ENCODE measurements around the gene N4BP2.

N4BP2 gene

DNA sequence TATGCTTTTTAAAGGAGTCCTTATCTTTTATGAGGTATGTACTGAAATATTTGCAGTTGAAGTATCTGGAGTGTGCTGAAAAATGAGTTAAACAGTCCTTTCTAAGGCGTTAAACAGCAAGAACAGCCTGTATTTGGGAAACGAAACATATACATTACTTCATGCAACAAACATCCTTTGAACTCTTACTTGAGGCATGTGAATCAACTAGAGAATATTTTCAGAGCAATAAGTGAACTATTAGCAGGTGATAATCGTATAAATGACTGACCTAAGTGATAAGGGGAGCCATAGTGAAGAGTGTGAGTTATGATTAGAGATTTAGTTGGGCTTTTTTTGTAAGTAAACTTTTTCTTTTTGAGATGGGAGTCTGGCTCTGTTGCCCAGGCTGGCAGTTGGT is 94.3 kb downstream of the N4BP2 start:
- no peak overlapping the region for H3K4me3 ChIP-seq (replicated peaks; ENCODE audit: low read depth, low read length)
- DNase-seq (ENCODE audit: extremely low read depth, low read depth) = no peak
- TF ChIP-seq, protein P1, sequence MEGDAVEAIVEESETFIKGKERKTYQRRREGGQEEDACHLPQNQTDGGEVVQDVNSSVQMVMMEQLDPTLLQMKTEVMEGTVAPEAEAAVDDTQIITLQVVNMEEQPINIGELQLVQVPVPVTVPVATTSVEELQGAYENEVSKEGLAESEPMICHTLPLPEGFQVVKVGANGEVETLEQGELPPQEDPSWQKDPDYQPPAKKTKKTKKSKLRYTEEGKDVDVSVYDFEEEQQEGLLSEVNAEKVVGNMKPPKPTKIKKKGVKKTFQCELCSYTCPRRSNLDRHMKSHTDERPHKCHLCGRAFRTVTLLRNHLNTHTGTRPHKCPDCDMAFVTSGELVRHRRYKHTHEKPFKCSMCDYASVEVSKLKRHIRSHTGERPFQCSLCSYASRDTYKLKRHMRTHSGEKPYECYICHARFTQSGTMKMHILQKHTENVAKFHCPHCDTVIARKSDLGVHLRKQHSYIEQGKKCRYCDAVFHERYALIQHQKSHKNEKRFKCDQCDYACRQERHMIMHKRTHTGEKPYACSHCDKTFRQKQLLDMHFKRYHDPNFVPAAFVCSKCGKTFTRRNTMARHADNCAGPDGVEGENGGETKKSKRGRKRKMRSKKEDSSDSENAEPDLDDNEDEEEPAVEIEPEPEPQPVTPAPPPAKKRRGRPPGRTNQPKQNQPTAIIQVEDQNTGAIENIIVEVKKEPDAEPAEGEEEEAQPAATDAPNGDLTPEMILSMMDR (IDR thresholded peaks at IDR 0.05; ENCODE audit: low read depth, low read length, missing control alignments) = no peak

DNA sequence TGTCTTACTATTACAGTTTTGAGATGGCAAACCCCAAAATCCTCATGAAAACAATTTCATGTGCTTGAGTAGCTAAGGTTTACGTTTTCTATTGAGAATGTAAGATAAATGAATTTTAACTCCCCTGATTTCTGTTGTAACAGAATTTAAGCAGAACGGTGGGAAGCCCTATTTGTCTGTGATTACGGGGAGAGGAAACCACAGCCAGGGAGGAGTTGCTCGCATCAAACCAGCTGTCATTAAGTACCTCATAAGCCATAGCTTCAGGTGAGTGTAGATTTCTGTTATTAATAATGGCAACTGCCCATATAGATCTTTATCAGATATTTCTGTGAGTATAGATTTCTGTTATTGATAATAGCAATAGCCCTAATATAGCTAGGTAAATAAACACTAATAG is 96.0 kb downstream of the N4BP2 start:
- no peak overlapping the region for H3K4me3 ChIP-seq (replicated peaks; ENCODE audit: low read depth, low read length)
- DNase-seq (ENCODE audit: extremely low read depth, low read depth) = no peak
- TF ChIP-seq, protein P1 (IDR thresholded peaks at IDR 0.05; ENCODE audit: low read depth, low read length, missing control alignments) = no peak

DNA sequence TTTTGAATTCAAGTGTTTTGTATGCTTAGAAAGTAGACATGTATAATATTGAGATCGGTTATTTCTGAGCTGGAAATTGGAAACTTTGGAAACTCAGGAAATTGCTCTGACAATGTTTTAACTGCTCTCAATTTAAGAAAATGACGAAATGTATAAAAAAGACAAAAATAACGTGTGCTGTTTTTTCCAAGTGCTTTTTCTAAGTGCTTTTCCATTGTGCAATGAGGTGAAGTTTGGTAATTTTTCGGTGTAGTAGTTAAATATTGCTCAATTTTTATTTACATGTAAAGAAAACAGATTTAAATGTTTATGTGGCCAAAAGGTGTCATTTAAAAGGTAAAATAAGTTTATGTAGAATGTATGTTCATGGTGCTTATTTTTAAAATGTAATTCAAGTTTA is 100.8 kb downstream of the N4BP2 start:
- TF ChIP-seq, protein P1 (IDR thresholded peaks at IDR 0.05; ENCODE audit: low read depth, low read length, missing control alignments) = no peak
- no peak overlapping the region for H3K4me3 ChIP-seq (replicated peaks; ENCODE audit: low read depth, low read length)
- no peak for DNase-seq (ENCODE audit: extremely low read depth, low read depth)

DNA sequence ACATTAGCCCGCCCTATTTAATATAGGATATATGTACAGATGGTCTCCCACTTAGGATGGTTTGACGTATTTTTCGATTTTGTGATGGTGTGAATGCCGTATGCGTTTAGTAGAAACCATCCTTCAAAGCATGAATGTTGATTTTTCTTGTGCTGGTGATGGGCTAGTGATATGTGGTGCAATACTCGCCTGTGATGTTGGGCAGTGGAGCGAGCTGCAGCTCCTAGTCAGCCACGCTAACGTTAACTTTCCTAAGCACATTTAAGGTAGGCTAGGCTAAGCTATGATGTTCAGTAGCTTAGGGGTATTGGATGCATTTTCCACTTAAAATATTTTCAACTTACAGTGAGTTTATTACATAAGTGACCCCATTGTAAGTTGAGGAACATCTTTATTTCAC is 103.6 kb downstream of the N4BP2 start:
- TF ChIP-seq, protein P1 (IDR thresholded peaks at IDR 0.05; ENCODE audit: low read depth, low read length, missing control alignments) = no peak
- H3K4me3 ChIP-seq (replicated peaks; ENCODE audit: low read depth, low read length) = no peak overlapping the region
- DNase-seq (ENCODE audit: extremely low read depth, low read depth) = no peak

DNA sequence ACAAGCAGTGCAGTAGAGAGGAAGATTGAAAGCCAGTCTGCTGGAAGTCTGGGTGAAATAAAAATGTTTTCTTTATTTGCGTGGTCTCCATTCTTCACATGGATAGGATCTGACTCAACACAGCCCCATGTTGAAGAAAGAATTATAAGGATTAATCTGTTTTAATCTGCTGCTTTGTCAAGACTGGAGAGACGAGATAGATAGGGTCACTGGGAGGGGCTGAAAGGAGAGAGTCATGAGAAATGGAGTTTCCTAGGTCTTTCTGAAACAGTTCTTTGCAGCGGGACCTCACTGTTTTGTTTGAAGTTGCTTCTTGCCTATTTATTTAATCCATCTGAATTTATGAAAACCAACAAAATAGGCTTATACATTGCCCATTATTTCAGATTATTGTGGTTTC is 107.8 kb downstream of the N4BP2 start:
- TF ChIP-seq, protein P1 (IDR thresholded peaks at IDR 0.05; ENCODE audit: low read depth, low read length, missing control alignments) = no peak
- DNase-seq (ENCODE audit: extremely low read depth, low read depth) = no peak
- no peak overlapping the region for H3K4me3 ChIP-seq (replicated peaks; ENCODE audit: low read depth, low read length)

DNA sequence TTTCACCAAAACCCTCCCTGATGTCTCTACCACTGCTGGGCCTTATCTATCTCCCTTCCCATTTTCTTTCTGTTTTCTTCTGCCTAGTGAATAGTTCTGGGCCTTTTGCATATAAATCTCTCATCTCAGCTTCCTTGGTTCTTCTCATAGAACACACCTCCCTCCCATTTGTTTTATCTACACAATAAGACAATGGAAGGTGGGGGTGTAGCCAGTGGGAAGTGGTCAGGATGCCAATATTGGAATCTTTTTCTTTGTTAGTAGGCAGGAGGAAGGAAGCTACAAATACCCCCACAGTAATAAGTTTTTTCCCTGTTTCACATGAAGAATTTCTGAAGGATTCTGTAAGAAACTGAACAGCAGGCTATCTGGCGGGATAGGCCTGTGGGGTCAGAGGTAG is 109.3 kb downstream of the N4BP2 start:
- no peak overlapping the region for H3K4me3 ChIP-seq (replicated peaks; ENCODE audit: low read depth, low read length)
- DNase-seq (ENCODE audit: extremely low read depth, low read depth) = no peak
- TF ChIP-seq, protein P1 (IDR thresholded peaks at IDR 0.05; ENCODE audit: low read depth, low read length, missing control alignments) = no peak

DNA sequence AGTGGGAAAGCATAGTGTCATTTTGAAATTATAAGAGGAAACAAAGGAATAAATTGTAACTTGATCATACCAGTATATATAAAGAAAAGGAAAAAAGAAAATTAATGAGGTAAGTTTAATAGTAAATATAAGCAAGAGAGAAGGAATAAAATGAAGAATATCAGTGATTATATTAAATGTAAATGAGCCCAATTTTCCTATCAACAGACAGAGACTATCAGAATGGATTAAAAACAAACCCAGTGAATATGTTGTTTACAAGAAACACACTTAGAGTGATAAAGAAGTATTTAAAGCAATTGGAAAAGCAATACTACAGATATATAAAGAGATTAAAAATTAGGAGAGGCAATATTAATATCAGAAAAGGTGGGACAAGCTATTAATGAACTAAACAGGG is 111.4 kb downstream of the N4BP2 start:
- DNase-seq (ENCODE audit: extremely low read depth, low read depth) = no peak
- no peak overlapping the region for H3K4me3 ChIP-seq (replicated peaks; ENCODE audit: low read depth, low read length)
- TF ChIP-seq, protein P1 (IDR thresholded peaks at IDR 0.05; ENCODE audit: low read depth, low read length, missing control alignments) = no peak

Data from HFF-Myc (cell line).